ENCODE data around the gene PLCD3. TPM values are rescaled to one million over a fixed set of nuclear protein-coding genes. Genes with fewer than 3 reads are reported as not detected.
A peak's percentile ranks its signal among the peaks of the same experiment; 100 is the strongest.

PLCD3 gene
- total and polyA plus RNA-seq, 2 of the 13 experiments (the other 11 are each of a cell fraction or from before 2014, with no cell fraction given), result 11.3 to 39.1 TPM

- TF ChIP-seq ZNF383 (CRISPR knock-in tag; IDR thresholded peaks at IDR 0.05; ENCODE audit: borderline replicate concordance), result no peak
- peak; percentile 63; the same call in 1 of the 2 replicates for TF ChIP-seq RNF2 (conservative IDR thresholded peaks at IDR 0.05; ENCODE audit: low read depth)
- no peak for TF ChIP-seq ZBTB1 (CRISPR knock-in tag; IDR thresholded peaks at IDR 0.05; ENCODE audit: borderline replicate concordance)
- TF ChIP-seq SIN3A (IDR thresholded peaks at IDR 0.05; ENCODE audit: borderline replicate concordance, low read depth, low read length), result peak; percentile 80
- TF ChIP-seq MAF1 (CRISPR knock-in tag; IDR thresholded peaks at IDR 0.05; ENCODE audit: borderline replicate concordance), result 0 out of 2 replicates have a peak, but pooled peaks have one; percentile 5
- peak; percentile 16 for TF ChIP-seq ZBTB43 (CRISPR knock-in tag; conservative IDR thresholded peaks at IDR 0.05)
- TF ChIP-seq HDAC2 (CRISPR knock-in tag; IDR thresholded peaks at IDR 0.05), result peak; percentile 75
- peak; percentile 88; the same call in 1 of the 2 replicates for TF ChIP-seq ZFP91 (CRISPR knock-in tag; IDR thresholded peaks at IDR 0.05; ENCODE audit: borderline replicate concordance)
- TF ChIP-seq BRD4 (CRISPR knock-in tag; IDR thresholded peaks at IDR 0.05), result peak; percentile 94; the same call in 1 of the 2 replicates
- TF ChIP-seq ZNF530 (CRISPR knock-in tag; IDR thresholded peaks at IDR 0.05; ENCODE audit: low read depth), result no peak
- TF ChIP-seq YEATS4 (CRISPR knock-in tag; IDR thresholded peaks at IDR 0.05; ENCODE audit: borderline replicate concordance), result peak; percentile 90
- peak; percentile 95; the same call in 1 of the 2 replicates for TF ChIP-seq ZSCAN30 (CRISPR knock-in tag; IDR thresholded peaks at IDR 0.05)
- peak; percentile 24; the same call in 1 of the 2 replicates for TF ChIP-seq ZNF552 (CRISPR knock-in tag; IDR thresholded peaks at IDR 0.05; ENCODE audit: borderline replicate concordance)
- TF ChIP-seq RBM22 (optimal IDR thresholded peaks at IDR 0.05; ENCODE audit: low read length), result no peak
- TF ChIP-seq FOSL2 (CRISPR knock-in tag; IDR thresholded peaks at IDR 0.05), result peak; percentile 58
- peak; percentile 91 to 96 for TF ChIP-seq POLR2A (IDR thresholded peaks at IDR 0.05; ENCODE audit: insufficient read depth in 1 of 2, low read depth in 2 of 2, low read length in 2 of 2)
- peak; percentile 51; the same call in 1 of the 2 replicates for TF ChIP-seq THAP7 (CRISPR knock-in tag; IDR thresholded peaks at IDR 0.05)
- TF ChIP-seq FOXO1 (CRISPR knock-in tag; IDR thresholded peaks at IDR 0.05), result peak; percentile 80
- TF ChIP-seq ZBTB2 (CRISPR knock-in tag; IDR thresholded peaks at IDR 0.05; ENCODE audit: low read depth), result peak; percentile 87
- TF ChIP-seq GATAD2A (CRISPR knock-in tag; IDR thresholded peaks at IDR 0.05), result no peak; the same call in none of the 2 replicates
- 0 out of 2 replicates have a peak, but pooled peaks have one; percentile 43 for TF ChIP-seq ZNF329 (CRISPR knock-in tag; IDR thresholded peaks at IDR 0.05; ENCODE audit: low read depth)
- peak; percentile 93 for TF ChIP-seq ZBTB25 (CRISPR knock-in tag; IDR thresholded peaks at IDR 0.05)
- TF ChIP-seq HCFC1 (IDR thresholded peaks at IDR 0.05; ENCODE audit: low read depth, low read length), result peak; percentile 97
- TF ChIP-seq FOXA3 (CRISPR knock-in tag; IDR thresholded peaks at IDR 0.05), result peak; percentile 69; the same call in 1 of the 2 replicates
- peak; percentile 94 for TF ChIP-seq SUZ12 (IDR thresholded peaks at IDR 0.05; ENCODE audit: low read depth, low read length)
Observed at GRCh38 chr17:45060797-45061605, 71.3 kb downstream of the PLCD3 start, which contains the start of gene NMT1 (continued).
